DND-41 (cell line): Measurements from ENCODE around the gene NFATC3.

Experiments
- EZH2 ChIP-seq: IDR thresholded peaks from 3 replicates; pipeline ENCODE4 v1.6.1; 2012; ENCODE audit warnings: borderline replicate concordance, low read depth, mild to moderate bottlenecking, moderate library complexity, low read length, inconsistent platforms; ENCODE audit not compliant: severe bottlenecking
- TF ChIP-seq, protein P1 (sequence below): IDR thresholded peaks from 2 replicates; pipeline ENCODE4 v1.5.1; 2012; ENCODE audit warnings: borderline replicate concordance, low read length, moderate library complexity, mild to moderate bottlenecking; ENCODE audit not compliant: poor library complexity, severe bottlenecking; ENCODE audit errors: extremely low read depth

DNA sequence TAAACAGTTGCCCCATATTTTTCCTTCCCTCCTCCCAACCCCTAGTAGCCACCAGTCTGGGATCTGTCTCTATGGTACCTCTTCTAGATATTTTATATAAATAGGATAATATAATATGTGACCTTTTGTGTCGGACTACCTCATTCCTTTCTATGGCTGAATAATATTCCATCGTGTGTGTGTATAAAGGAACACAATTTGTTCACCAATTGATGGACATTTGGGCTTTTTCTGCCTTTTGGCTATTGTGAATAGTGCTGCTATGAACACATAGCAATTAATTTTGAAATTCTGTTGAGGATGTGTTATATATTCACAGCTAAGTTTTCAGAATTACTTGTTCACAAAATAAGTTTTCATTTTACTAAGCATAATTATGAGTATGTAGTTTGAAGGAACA lies 2.5 kb downstream of the NFATC3 start:
- TF ChIP-seq, protein P1, sequence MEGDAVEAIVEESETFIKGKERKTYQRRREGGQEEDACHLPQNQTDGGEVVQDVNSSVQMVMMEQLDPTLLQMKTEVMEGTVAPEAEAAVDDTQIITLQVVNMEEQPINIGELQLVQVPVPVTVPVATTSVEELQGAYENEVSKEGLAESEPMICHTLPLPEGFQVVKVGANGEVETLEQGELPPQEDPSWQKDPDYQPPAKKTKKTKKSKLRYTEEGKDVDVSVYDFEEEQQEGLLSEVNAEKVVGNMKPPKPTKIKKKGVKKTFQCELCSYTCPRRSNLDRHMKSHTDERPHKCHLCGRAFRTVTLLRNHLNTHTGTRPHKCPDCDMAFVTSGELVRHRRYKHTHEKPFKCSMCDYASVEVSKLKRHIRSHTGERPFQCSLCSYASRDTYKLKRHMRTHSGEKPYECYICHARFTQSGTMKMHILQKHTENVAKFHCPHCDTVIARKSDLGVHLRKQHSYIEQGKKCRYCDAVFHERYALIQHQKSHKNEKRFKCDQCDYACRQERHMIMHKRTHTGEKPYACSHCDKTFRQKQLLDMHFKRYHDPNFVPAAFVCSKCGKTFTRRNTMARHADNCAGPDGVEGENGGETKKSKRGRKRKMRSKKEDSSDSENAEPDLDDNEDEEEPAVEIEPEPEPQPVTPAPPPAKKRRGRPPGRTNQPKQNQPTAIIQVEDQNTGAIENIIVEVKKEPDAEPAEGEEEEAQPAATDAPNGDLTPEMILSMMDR, result no peak
- no peak for TF ChIP-seq EZH2
